HepG2 (cell line): ENCODE data around the gene NAT14. TPM values are rescaled to one million over a fixed set of nuclear protein-coding genes. Genes with fewer than 3 reads are reported as not detected.
A peak's percentile ranks its signal among the peaks of the same experiment; 100 is the strongest.

ENCODE experiments used
- AHR ChIP-seq: IDR thresholded peaks from 2 replicates; pipeline ENCODE4 v1.6.1; 2018; ENCODE audit warnings: missing genetic modification reagents, missing compliant biosample characterization
- HES4 ChIP-seq: sonication (generic); formaldehyde crosslinking; IDR thresholded peaks from 2 replicates; pipeline ENCODE4 v1.9.0; 2021; ENCODE audit warnings: mild to moderate bottlenecking, missing genetic modification reagents, borderline replicate concordance
- HNF4G ChIP-seq, 2 experiments: sonication (generic) in 1 of 2; formaldehyde crosslinking in 1 of 2; IDR thresholded peaks; 2 replicates each; pipeline versions ENCODE4 v1.4.0 to v1.6.1; 2011 to 2020; ENCODE audit warnings: borderline replicate concordance in 2 of 2, low read depth in 2 of 2, mild to moderate bottlenecking in 2 of 2, low read length in 1 of 2, missing genetic modification reagents in 1 of 2, moderate library complexity in 1 of 2
- KLF12 ChIP-seq: sonication (generic); formaldehyde crosslinking; IDR thresholded peaks from 2 replicates; pipeline ENCODE4 v1.4.0; 2020; ENCODE audit warnings: missing genetic modification reagents, borderline replicate concordance
- MED8 ChIP-seq: sonication (generic); formaldehyde crosslinking; IDR thresholded peaks from 2 replicates; pipeline ENCODE4 v1.8.1; 2023; ENCODE audit warnings: mild to moderate bottlenecking, missing genetic modification reagents; ENCODE audit not compliant: insufficient replicate concordance
- MXD3 ChIP-seq: IDR thresholded peaks from 2 replicates; pipeline ENCODE4 v1.6.1; 2016; ENCODE audit warnings: mild to moderate bottlenecking, missing biosample characterization, missing genetic modification reagents
- PCBP2 ChIP-seq: fragments of 200-400 bp; formaldehyde crosslinking; optimal IDR thresholded peaks from 2 replicates; pipeline ENCODE3; 2018; ENCODE audit warnings: low read length, low read depth; ENCODE audit not compliant: poor library complexity, severe bottlenecking
- SETDB1 ChIP-seq: sonication (generic); formaldehyde crosslinking; IDR thresholded peaks from 2 replicates; pipeline ENCODE4 v1.5.1; 2020; ENCODE audit warnings: missing genetic modification reagents, mild to moderate bottlenecking, borderline replicate concordance
- SRSF4 ChIP-seq: fragments of 200-400 bp; formaldehyde crosslinking; IDR thresholded peaks from one replicate; pipeline ENCODE4 v1.6.1; 2018; ENCODE audit warnings: mild to moderate bottlenecking, low read depth, low read length, moderate library complexity; ENCODE audit not compliant: poor library complexity, severe bottlenecking
- SRY ChIP-seq: sonication (generic); formaldehyde crosslinking; IDR thresholded peaks from 2 replicates; pipeline ENCODE4 v1.8.0; 2022; ENCODE audit warnings: mild to moderate bottlenecking, missing genetic modification reagents
- TAF15 ChIP-seq: fragments of 200-400 bp; formaldehyde crosslinking; IDR thresholded peaks from one replicate; pipeline ENCODE4 v1.6.1; 2018; ENCODE audit warnings: mild to moderate bottlenecking, low read depth, low read length; ENCODE audit not compliant: poor library complexity, severe bottlenecking
- TARDBP ChIP-seq: sonication (generic); formaldehyde crosslinking; IDR thresholded peaks from 2 replicates; pipeline ENCODE4 v1.8.0; 2022; ENCODE audit warnings: mild to moderate bottlenecking, missing genetic modification reagents
- TBP ChIP-seq: sonication (generic); formaldehyde crosslinking; IDR thresholded peaks from 2 replicates; pipeline ENCODE4 v1.5.0; 2020; ENCODE audit warnings: missing genetic modification reagents
- ZNF124 ChIP-seq: sonication (generic); formaldehyde crosslinking; IDR thresholded peaks from 2 replicates; pipeline ENCODE4 v1.4.0; 2020; ENCODE audit warnings: missing genetic modification reagents
- ZNF160 ChIP-seq: sonication (generic); formaldehyde crosslinking; IDR thresholded peaks from 2 replicates; pipeline ENCODE4 v1.8.0; 2022; ENCODE audit warnings: mild to moderate bottlenecking, inconsistent platforms, missing genetic modification reagents
- ZNF225 ChIP-seq: sonication (generic); formaldehyde crosslinking; IDR thresholded peaks from 2 replicates; pipeline ENCODE4 v1.4.0; 2020; ENCODE audit warnings: mild to moderate bottlenecking, missing genetic modification reagents
- ZNF24 ChIP-seq: fragments of 450-650 bp; IDR thresholded peaks from 2 replicates; pipeline ENCODE4 v1.6.1; 2017; ENCODE audit warnings: antibody characterized with exemption, mild to moderate bottlenecking
- ZNF354B ChIP-seq: sonication (generic); formaldehyde crosslinking; IDR thresholded peaks from 2 replicates; pipeline ENCODE4 v1.8.0; 2022; ENCODE audit warnings: mild to moderate bottlenecking, missing genetic modification reagents
- ZNF549 ChIP-seq: sonication (generic); formaldehyde crosslinking; IDR thresholded peaks from 2 replicates; pipeline ENCODE4 v1.5.0; 2020; ENCODE audit warnings: missing genetic modification reagents
- ZNF564 ChIP-seq: sonication (generic); formaldehyde crosslinking; IDR thresholded peaks from 2 replicates; pipeline ENCODE4 v1.8.1; 2023; ENCODE audit warnings: mild to moderate bottlenecking, missing genetic modification reagents
- ZNF615 ChIP-seq: sonication (generic); formaldehyde crosslinking; IDR thresholded peaks from 2 replicates; pipeline ENCODE4 v1.5.0; 2020; ENCODE audit warnings: mild to moderate bottlenecking, missing genetic modification reagents, borderline replicate concordance
- ZNF687 ChIP-seq: sonication (generic); formaldehyde crosslinking; IDR thresholded peaks from 2 replicates; pipeline ENCODE4 v1.5.1; 2020; ENCODE audit warnings: mild to moderate bottlenecking, missing genetic modification reagents, moderate library complexity
- ZNF891 ChIP-seq: sonication (generic); formaldehyde crosslinking; IDR thresholded peaks from 2 replicates; pipeline ENCODE4 v1.5.0; 2020; ENCODE audit warnings: mild to moderate bottlenecking, missing genetic modification reagents
- ZSCAN25 ChIP-seq: sonication (generic); formaldehyde crosslinking; IDR thresholded peaks from 2 replicates; pipeline ENCODE4 v1.8.0; 2022; ENCODE audit warnings: mild to moderate bottlenecking, missing genetic modification reagents
- polyA plus RNA-seq, 8 experiments: library from polyadenylated mRNA; depleted of rRNA in 3 of 8; stranded (reverse) in 7 of 8; unstranded in 1 of 8; fragments of >200 nt; fragmentation: Illumina TruSeq in 4 of 8; extraction: Trizol in 4 of 8; gene quantifications; 2 replicates each; pipeline versions ENCODE4 v1.2.1 to v1.2.3, GENCODE V29; 2011 to 2016; ENCODE audit warnings: low read depth in 4 of 8, missing spikeins in 1 of 8, mixed read lengths in 1 of 8; ENCODE audit not compliant: insufficient read depth in 1 of 8
- total RNA-seq, 5 experiments: library from RNA; depleted of rRNA; stranded (reverse); fragments of >200 nt; fragmentation: Illumina TruSeq; extraction: Trizol; gene quantifications; 2 replicates each; pipeline ENCODE4 v1.2.3, GENCODE V29; 2016; ENCODE audit warnings: low read depth in 1 of 5
- TF ChIP-seq, protein P1 (sequence below): sonication (generic); formaldehyde crosslinking; IDR thresholded peaks from 2 replicates; pipeline ENCODE4 v1.4.0; 2020; ENCODE audit warnings: missing genetic modification reagents

NAT14 gene
- total and polyA plus RNA-seq, 2 of the 13 experiments (the other 11 are each of a cell fraction or from before 2014, with no cell fraction given) = 20.7 to 22.3 TPM

- no peak for TF ChIP-seq ZNF564
- TF ChIP-seq AHR = 0 out of 2 replicates have a peak, but pooled peaks have one; percentile 52
- no peak for TF ChIP-seq ZNF354B (CRISPR knock-in tag)
- TF ChIP-seq ZNF24 = no peak
- no peak for TF ChIP-seq ZNF615 (CRISPR knock-in tag)
- no peak for TF ChIP-seq PCBP2
- no peak for TF ChIP-seq SETDB1 (CRISPR knock-in tag)
- no peak for TF ChIP-seq SRY (CRISPR knock-in tag)
- TF ChIP-seq HNF4G (IDR thresholded peaks at IDR 0.05; ENCODE audit: borderline replicate concordance, low read depth, low read length) = no peak
- 0 out of 2 replicates have a peak, but pooled peaks have one; percentile 22 for TF ChIP-seq HNF4G (CRISPR knock-in tag; IDR thresholded peaks at IDR 0.05; ENCODE audit: borderline replicate concordance, low read depth)
- no peak for TF ChIP-seq ZNF549 (CRISPR knock-in tag)
- TF ChIP-seq HES4 = no peak
- no peak for TF ChIP-seq TBP
- no peak for TF ChIP-seq MXD3 (CRISPR knock-in tag)
- no peak for TF ChIP-seq ZNF891
- TF ChIP-seq, protein P1, sequence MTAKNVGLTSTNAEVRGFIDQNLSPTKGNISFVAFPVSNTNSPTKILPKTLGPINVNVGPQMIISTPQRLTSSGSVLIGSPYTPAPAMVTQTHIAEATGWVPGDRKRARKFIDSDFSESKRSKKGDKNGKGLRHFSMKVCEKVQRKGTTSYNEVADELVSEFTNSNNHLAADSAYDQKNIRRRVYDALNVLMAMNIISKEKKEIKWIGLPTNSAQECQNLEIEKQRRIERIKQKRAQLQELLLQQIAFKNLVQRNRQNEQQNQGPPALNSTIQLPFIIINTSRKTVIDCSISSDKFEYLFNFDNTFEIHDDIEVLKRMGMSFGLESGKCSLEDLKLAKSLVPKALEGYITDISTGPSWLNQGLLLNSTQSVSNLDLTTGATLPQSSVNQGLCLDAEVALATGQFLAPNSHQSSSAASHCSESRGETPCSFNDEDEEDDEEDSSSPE = peak; percentile 89
- 0 out of 2 replicates have a peak, but pooled peaks have one; percentile 78 for TF ChIP-seq ZNF225 (CRISPR knock-in tag)
- peak; percentile 80 for TF ChIP-seq ZNF687 (CRISPR knock-in tag)
- peak; percentile 35; the same call in 1 of the 2 replicates for TF ChIP-seq TARDBP (CRISPR knock-in tag)
- no peak for TF ChIP-seq KLF12 (CRISPR knock-in tag)
- TF ChIP-seq MED8 (CRISPR knock-in tag) = no peak
- TF ChIP-seq ZSCAN25 = no peak
- no peak for TF ChIP-seq ZNF124 (CRISPR knock-in tag)
- 0 out of 2 replicates have a peak, but pooled peaks have one; percentile 63 for TF ChIP-seq ZNF160 (CRISPR knock-in tag)
- no peak for TF ChIP-seq TAF15
- TF ChIP-seq SRSF4 = no peak
These were observed 18.7 kb downstream of the NAT14 start (continued) for GRCh38 chr19:55503502-55504251.
